SK-N-MC (cell line): ENCODE measurements around the gene PDK2.

Source experiments
- EZH2 ChIP-seq: fragments of 200-600 bp; sonication (generic); IDR thresholded peaks from one replicate; pipeline ENCODE4 v1.6.1; 2017; ENCODE audit warnings: antibody characterized with exemption
- POLR2AphosphoS5 ChIP-seq: IDR thresholded peaks from 2 replicates; pipeline ENCODE4 v1.6.1; 2012; ENCODE audit warnings: mild to moderate bottlenecking, low read depth, low read length, borderline replicate concordance

DNA sequence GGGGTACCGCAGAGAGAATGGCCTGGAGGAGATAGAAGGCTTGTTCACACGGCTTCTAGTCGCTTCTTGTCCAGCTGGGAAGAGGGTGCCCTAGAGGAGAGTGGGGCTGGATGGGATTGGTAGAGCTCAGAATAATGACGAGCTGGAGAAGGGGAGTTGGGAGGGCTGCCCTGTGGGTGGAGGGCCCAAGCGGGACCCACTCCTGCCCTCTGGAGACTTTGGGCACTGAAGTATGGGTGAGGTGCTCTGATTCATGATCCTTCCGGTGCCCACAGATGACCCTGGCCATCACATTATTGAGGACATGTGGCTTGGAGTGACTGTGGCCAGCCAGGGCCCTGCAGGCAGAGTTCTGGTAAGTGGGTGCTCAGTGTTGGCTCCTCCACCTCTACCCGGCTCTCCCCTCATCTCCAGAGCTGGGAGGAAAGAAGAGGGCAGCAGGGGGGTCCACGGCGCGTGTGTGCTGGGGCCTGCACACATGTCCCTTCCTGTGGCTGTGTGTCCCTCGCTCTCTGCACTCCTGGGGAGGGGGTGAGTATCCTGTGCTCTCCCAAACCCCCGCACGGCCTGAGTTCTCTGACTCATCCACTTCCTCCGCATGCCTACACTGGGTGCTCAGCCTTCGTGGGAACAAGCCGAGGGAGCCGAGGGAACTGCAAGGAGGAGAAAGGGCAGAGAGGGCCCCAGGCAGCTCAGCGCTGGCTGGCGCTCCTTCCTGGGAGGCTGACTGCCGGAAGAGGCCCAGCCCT is 30.7 kb upstream of the PDK2 start:
- TF ChIP-seq EZH2 (no peak), POLR2AphosphoS5 (no peak)
